Thyroid gland (tissue), 4 donors: ENCODE measurements around the gene GPR89A. TPM values are rescaled to one million over a fixed set of nuclear protein-coding genes. Genes with fewer than 3 reads are reported as not detected.
"Not testable (repeated sequence)": the region's sequence is repeated elsewhere in the genome, so short reads cannot be mapped to it uniquely, and the experiment has no call there.

Source experiments
- DNase-seq, 2 donors: peaks; one replicate each; pipeline ENCODE4 v3.0.0-alpha.2; 2019
- H3K27ac ChIP-seq, 3 donors: fragments of 200-600 bp; sonication (generic); 1 replicate in 2 of 3; 2 replicates in 1 of 3; pipeline ENCODE4 v1.5.1; 2016 to 2019; ENCODE audit warnings: mild to moderate bottlenecking in 1 of 3, moderate library complexity in 1 of 3
- H3K27me3 ChIP-seq: fragments of 200-600 bp; sonication (generic); one replicate; pipeline ENCODE4 v1.5.1; 2019
- H3K36me3 ChIP-seq, 2 donors: fragments of 200-600 bp; sonication (generic); one replicate each; pipeline ENCODE4 v1.5.1; 2016 to 2019
- H3K4me1 ChIP-seq, 2 donors: fragments of 200-600 bp; sonication (generic); one replicate each; pipeline ENCODE4 v1.5.1; 2017 to 2019
- H3K4me3 ChIP-seq, 3 donors: fragments of 200-600 bp; sonication (generic); replicated peaks in 1 of 3; 1 replicate in 2 of 3; 2 replicates in 1 of 3; pipeline ENCODE4 v1.5.1; 2016; ENCODE audit warnings: mild to moderate bottlenecking in 1 of 3
- H3K9me3 ChIP-seq: fragments of 200-600 bp; sonication (generic); one replicate; pipeline ENCODE4 v1.5.1; 2017
- CTCF ChIP-seq, 6 experiments: fragments of 200-600 bp in 3 of 6; fragments of 450-650 bp in 3 of 6; sonication (generic) in 3 of 6; IDR thresholded peaks; one replicate each; pipeline ENCODE4 v1.5.1; 2016 to 2019; ENCODE audit warnings: antibody characterized with exemption in 6 of 6, mild to moderate bottlenecking in 2 of 6, inconsistent platforms in 1 of 6, moderate library complexity in 1 of 6
- POLR2A ChIP-seq, 2 donors: fragments of 450-650 bp; IDR thresholded peaks; one replicate each; pipeline ENCODE4 v1.6.1; 2017; ENCODE audit warnings: antibody characterized with exemption in 2 of 2, mild to moderate bottlenecking in 2 of 2, moderate library complexity in 1 of 2
- WGBS, 2 donors: methylation state at CpG; one replicate each; pipeline ENCODE4 v1.1.5; 2017; 5-methylcytosine and 5-hydroxymethylcytosine counted together
- intact Hi-C: fragments of 100-400 bp; cut with DNase I; formaldehyde crosslinking; loops from one replicate; pipeline ENCODE4 v1.15.1; 2023
- total RNA-seq, 4 donors: library from RNA; depleted of rRNA; stranded (reverse); fragments of >200 nt; gene quantifications; one replicate each; pipeline ENCODE4 v1.2.3, GENCODE V29; 2016

Gene GPR89A
- total RNA-seq, 4 donors from 2014 or later, result 23.1 to 41.8 (median 32.7) TPM

GRCh38 chr1:145601593-145601992, 6.2 kb upstream of the GPR89A start:
- intact Hi-C loops, result no loop called here
- no peak overlapping the region for H3K4me3 ChIP-seq
- 72 to 95% methylated on average over 1 of the region's 1 CpG for WGBS, 2 donors

GRCh38 chr1:145606840-145607239, 948 bp upstream of the GPR89A start:
- H3K4me1 ChIP-seq, H3K27ac ChIP-seq, H3K4me3 ChIP-seq, H3K27me3 ChIP-seq, intact Hi-C loops, DNase-seq, H3K36me3 ChIP-seq, H3K9me3 ChIP-seq: not testable (repeated sequence)
- 92 to 96% methylated on average over 4 to 5 of the region's 5 CpGs for WGBS, 2 donors

More at GRCh38 chr1:145601593-145601992, 6.2 kb upstream of the GPR89A start:
- H3K27ac ChIP-seq, result no peak overlapping the region
- no peak for DNase-seq
- no peaks in the 10 kb centered on the region for H3K36me3 ChIP-seq
- no peaks in the 10 kb centered on the region for H3K27me3 ChIP-seq
- TF ChIP-seq CTCF (IDR thresholded peaks at IDR 0.05) (no peak), POLR2A (IDR thresholded peaks at IDR 0.05) (no peak)
- H3K4me1 ChIP-seq, result no peaks in the 10 kb centered on the region
- H3K9me3 ChIP-seq, result no peaks in the 10 kb centered on the region

GRCh38 chr1:145607289-145607688, 499 bp upstream of the GPR89A start:
- H3K4me3 ChIP-seq, H3K4me1 ChIP-seq: not testable (repeated sequence)
- 96 to 100% methylated on average over 1 to 9 of the region's 11 CpGs for WGBS, 2 donors

GRCh38 chr1:145610744-145611143, 3.0 kb downstream of the GPR89A start:
- DNase-seq, H3K4me1 ChIP-seq, H3K4me3 ChIP-seq, H3K27me3 ChIP-seq, H3K9me3 ChIP-seq, intact Hi-C loops, H3K27ac ChIP-seq, H3K36me3 ChIP-seq: not testable (repeated sequence)
- 92 to 93% methylated on average over 2 of the region's 2 CpGs for WGBS, 2 donors

More at GRCh38 chr1:145607289-145607688, 499 bp upstream of the GPR89A start:
- H3K27me3 ChIP-seq, H3K9me3 ChIP-seq, H3K27ac ChIP-seq, intact Hi-C loops, H3K36me3 ChIP-seq: not testable (repeated sequence)
- DNase-seq, result peak in 1 of 2 donors; percentile 5

- H3K4me3 ChIP-seq, H3K27me3 ChIP-seq, DNase-seq, H3K27ac ChIP-seq, intact Hi-C loops, H3K9me3 ChIP-seq, H3K4me1 ChIP-seq, H3K36me3 ChIP-seq: not testable (repeated sequence)
- 52 to 60% methylated on average over 1 of the region's 1 CpG for WGBS, 2 donors
Observed at GRCh38 chr1:145620073-145620472, 12.3 kb downstream of the GPR89A start.

- DNase-seq, H3K27ac ChIP-seq, H3K4me1 ChIP-seq, H3K27me3 ChIP-seq, H3K4me3 ChIP-seq, intact Hi-C loops, H3K36me3 ChIP-seq, H3K9me3 ChIP-seq: not testable (repeated sequence)
- WGBS, 2 donors, result no CpG with 5 or more reads among the region's 1 CpG
Observed at GRCh38 chr1:145622177-145622576, 14.4 kb downstream of the GPR89A start.

GRCh38 chr1:145636237-145636636, 28.4 kb downstream of the GPR89A start:
- intact Hi-C loops, H3K4me3 ChIP-seq, DNase-seq, H3K36me3 ChIP-seq, H3K27me3 ChIP-seq, H3K27ac ChIP-seq, H3K4me1 ChIP-seq, H3K9me3 ChIP-seq: not testable (repeated sequence)
- 79 to 85% methylated on average over 1 of the region's 1 CpG for WGBS, 2 donors

GRCh38 chr1:145641886-145642285, 34.1 kb downstream of the GPR89A start:
- H3K9me3 ChIP-seq, intact Hi-C loops, DNase-seq, H3K27me3 ChIP-seq, H3K27ac ChIP-seq, H3K36me3 ChIP-seq, H3K4me1 ChIP-seq, H3K4me3 ChIP-seq: not testable (repeated sequence)
- WGBS, 2 donors, result 100% methylated on average over 1 of the region's 2 CpGs

GRCh38 chr1:145643990-145644389, 36.2 kb downstream of the GPR89A start:
- H3K36me3 ChIP-seq, DNase-seq, H3K27me3 ChIP-seq, H3K4me3 ChIP-seq, H3K9me3 ChIP-seq, H3K27ac ChIP-seq, H3K4me1 ChIP-seq, intact Hi-C loops: not testable (repeated sequence)
- WGBS, 2 donors, result no CpG with 5 or more reads among the region's 1 CpG

GRCh38 chr1:145656245-145656943, 48.6 kb downstream of the GPR89A start:
- 89 to 92% methylated on average over 2 of the region's 7 CpGs for WGBS, 2 donors
- not testable (repeated sequence) for H3K4me3 ChIP-seq

GRCh38 chr1:145662502-145662901, 54.7 kb downstream of the GPR89A start:
- intact Hi-C loops, H3K4me3 ChIP-seq: not testable (repeated sequence)
- WGBS, 2 donors, result 62 to 71% methylated on average over 2 of the region's 2 CpGs

More at GRCh38 chr1:145656245-145656943, 48.6 kb downstream of the GPR89A start:
- H3K27ac ChIP-seq, H3K9me3 ChIP-seq, intact Hi-C loops, H3K36me3 ChIP-seq, H3K4me1 ChIP-seq, H3K27me3 ChIP-seq, DNase-seq: not testable (repeated sequence)

GRCh38 chr1:145665015-145665414, 57.2 kb downstream of the GPR89A start:
- H3K9me3 ChIP-seq, H3K27ac ChIP-seq, H3K27me3 ChIP-seq, intact Hi-C loops, H3K36me3 ChIP-seq, H3K4me3 ChIP-seq, DNase-seq, H3K4me1 ChIP-seq: not testable (repeated sequence)
- WGBS, 2 donors, result 86 to 91% methylated on average over 4 of the region's 4 CpGs

More at GRCh38 chr1:145662502-145662901, 54.7 kb downstream of the GPR89A start:
- not testable (repeated sequence) for H3K4me1 ChIP-seq, H3K36me3 ChIP-seq, DNase-seq, H3K27ac ChIP-seq, H3K9me3 ChIP-seq, H3K27me3 ChIP-seq
